Endometrial microvascular endothelial cells (primary cell): ENCODE data around the gene MARCHF5. TPM values are rescaled to one million over a fixed set of nuclear protein-coding genes. Genes with fewer than 3 reads are reported as not detected.
"Not testable (repeated sequence)": the region's sequence is repeated elsewhere in the genome, so short reads cannot be mapped to it uniquely, and the experiment has no call there.

Experiments
- in situ Hi-C: cut with HindIII; loops from 2 replicates; pipeline ENCODE4 v1.10.0; 2017; ENCODE audit warnings: low sequenced_read_pairs, low pct_unique_long_range_greater_than_20kb; ENCODE audit errors: inconsistent ontology term
- total RNA-seq: library from RNA; depleted of rRNA; stranded (reverse); fragments of >200 nt; gene quantifications from one replicate; pipeline ENCODE4 v1.2.3, GENCODE V29; 2015; ENCODE audit errors: inconsistent ontology term

The MARCHF5 gene
- total RNA-seq, 1 donor from 2014 or later = 10.1 TPM

- in situ Hi-C loops = no loop called here
Measured at GRCh38 chr10:92298487-92298886, 7.5 kb downstream of the MARCHF5 start.

- in situ Hi-C loops = no loop called here
Measured at GRCh38 chr10:92303096-92303495, 12.1 kb downstream of the MARCHF5 start.

GRCh38 chr10:92304061-92304460 lies 13.1 kb downstream of the MARCHF5 start:
- in situ Hi-C loops = no loop called here

- in situ Hi-C loops = no loop called here
Measured at GRCh38 chr10:92305133-92306072, 14.4 kb downstream of the MARCHF5 start.

GRCh38 chr10:92309272-92309671 lies 18.3 kb downstream of the MARCHF5 start:
- in situ Hi-C loops = no loop called here

- in situ Hi-C loops = no loop called here
Measured at GRCh38 chr10:92313750-92314149, 22.8 kb downstream of the MARCHF5 start.

- in situ Hi-C loops = no loop called here
Measured at GRCh38 chr10:92316610-92317009, 25.6 kb downstream of the MARCHF5 start.

GRCh38 chr10:92323079-92323478 lies 32.1 kb downstream of the MARCHF5 start:
- in situ Hi-C loops = no loop called here

- in situ Hi-C loops = no loop called here
Measured at GRCh38 chr10:92327445-92328433, 36.8 kb downstream of the MARCHF5 start.

GRCh38 chr10:92328993-92329392 lies 38.0 kb downstream of the MARCHF5 start:
- in situ Hi-C loops = no loop called here

GRCh38 chr10:92329927-92330326 lies 39.0 kb downstream of the MARCHF5 start:
- in situ Hi-C loops = not testable (repeated sequence)

GRCh38 chr10:92342796-92343195 lies 51.8 kb downstream of the MARCHF5 start:
- in situ Hi-C loops = no loop called here

- in situ Hi-C loops = not testable (repeated sequence)
Measured at GRCh38 chr10:92345575-92345974, 54.6 kb downstream of the MARCHF5 start.

- in situ Hi-C loops = not testable (repeated sequence)
Measured at GRCh38 chr10:92347035-92347676, 56.2 kb downstream of the MARCHF5 start.

- in situ Hi-C loops = no loop called here
Measured at GRCh38 chr10:92350411-92350810, 59.4 kb downstream of the MARCHF5 start.

- in situ Hi-C loops = no loop called here
Measured at GRCh38 chr10:92354587-92354986, 63.6 kb downstream of the MARCHF5 start.

GRCh38 chr10:92356041-92356440 lies 65.1 kb downstream of the MARCHF5 start:
- in situ Hi-C loops = no loop called here

GRCh38 chr10:92363498-92363897 lies 72.5 kb downstream of the MARCHF5 start:
- in situ Hi-C loops = no loop called here

- in situ Hi-C loops = no loop called here
Measured at GRCh38 chr10:92366412-92367021, 75.5 kb downstream of the MARCHF5 start.
